T-helper 2 cell treated with Interferon-gamma antibody and Interleukin-4, amounts not matched to agents 100 ng/mL and 5 ng/mL, for 36 hours (primary cell): ENCODE data around the gene MRPL51. TPM values are rescaled to one million over a fixed set of nuclear protein-coding genes. Genes with fewer than 3 reads are reported as not detected.

Experiments used
- intact Hi-C: fragments of 100-400 bp; cut with micrococcal nuclease; formaldehyde crosslinking; loops from one replicate; pipeline ENCODE4 v1.15.1; 2023
- total RNA-seq: library from RNA; stranded (reverse); gene quantifications from 2 replicates; pipeline ENCODE4 v1.2.3, GENCODE V29; 2022

Gene MRPL51
- 234 and 248 TPM in 2 replicates for total RNA-seq

DNA sequence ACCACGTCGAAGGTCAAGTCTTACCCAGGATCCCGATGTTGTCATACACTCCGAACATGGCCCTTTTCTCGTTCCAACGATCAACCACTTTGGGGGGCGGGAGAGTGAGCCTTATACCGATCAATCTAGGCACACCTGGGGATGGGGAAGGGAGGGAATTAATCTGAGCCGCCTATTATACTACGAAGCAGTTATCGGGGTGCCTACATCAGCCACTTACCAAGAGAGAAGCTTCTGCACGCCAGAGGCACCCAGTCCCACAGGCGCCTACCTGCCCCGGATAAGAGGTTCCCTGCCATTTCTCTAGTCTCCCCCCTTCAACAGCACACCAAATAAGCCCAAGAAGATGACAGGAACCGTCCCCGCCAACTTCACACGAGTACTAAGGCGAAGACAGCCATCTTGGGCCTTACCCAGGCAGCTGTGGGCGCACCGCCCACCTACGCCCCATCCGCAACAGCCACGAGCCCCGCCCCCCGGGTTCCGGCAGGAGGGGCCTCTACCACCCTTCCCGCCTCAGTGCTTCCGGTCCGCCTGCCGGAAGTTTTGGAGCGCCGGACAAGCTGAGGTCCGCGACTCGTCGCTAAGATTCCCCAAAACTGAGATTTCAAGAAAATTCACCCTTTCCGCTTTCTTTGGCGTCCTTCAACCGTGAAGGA, at the start of gene MRPL51:
Gene MRPL51, minus strand, starts transcription at position 425 of the 659 bp plus-strand sequence. Its CDS starts 126 bp downstream, at position 299.
- intact Hi-C loops = loop anchor here (1.0 to 5.0 kb wide), 5 partner anchors 23 to 359 kb away; partner anchors contain the start of genes CDCA3, IFFO1, NOP2 and USP5

DNA sequence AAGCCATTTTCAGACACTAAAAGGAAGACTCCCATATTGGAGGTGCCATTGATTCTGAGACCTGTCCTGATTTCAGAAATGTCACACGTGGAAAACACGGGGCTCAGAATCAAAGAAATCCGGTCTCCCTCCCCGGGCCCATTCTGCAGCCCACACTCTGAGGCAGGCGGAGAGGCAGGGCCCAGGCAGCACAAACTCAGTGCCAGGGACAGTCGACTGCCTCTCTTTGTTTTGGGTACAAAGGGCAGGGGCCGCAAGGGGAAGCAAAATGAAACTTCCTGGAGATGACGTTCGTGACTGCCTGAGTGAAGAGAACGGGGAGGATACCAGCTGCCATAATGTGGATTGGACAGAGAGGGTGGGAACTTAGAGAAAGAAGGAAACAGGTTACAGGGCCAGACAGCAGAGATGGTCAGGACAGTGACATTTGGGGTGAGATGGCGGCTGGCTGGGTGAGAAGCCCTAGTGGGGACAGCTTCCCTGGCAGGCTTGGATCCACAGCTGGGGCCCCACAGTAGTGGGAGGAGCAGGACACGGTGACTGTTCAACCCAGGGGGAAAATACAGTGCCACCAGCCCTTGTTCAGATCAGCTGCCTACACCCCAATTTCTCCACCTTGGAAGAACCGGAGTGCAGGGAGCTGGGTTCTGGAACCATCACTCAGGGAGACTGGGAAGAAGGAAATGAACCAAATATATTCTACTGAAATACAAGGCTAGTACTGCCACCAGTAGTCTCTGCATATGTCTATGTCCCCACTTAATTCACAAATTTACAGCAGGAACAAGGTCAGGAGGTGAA, 49.3 kb upstream of the MRPL51 start:
- intact Hi-C loops = no loop called here

DNA sequence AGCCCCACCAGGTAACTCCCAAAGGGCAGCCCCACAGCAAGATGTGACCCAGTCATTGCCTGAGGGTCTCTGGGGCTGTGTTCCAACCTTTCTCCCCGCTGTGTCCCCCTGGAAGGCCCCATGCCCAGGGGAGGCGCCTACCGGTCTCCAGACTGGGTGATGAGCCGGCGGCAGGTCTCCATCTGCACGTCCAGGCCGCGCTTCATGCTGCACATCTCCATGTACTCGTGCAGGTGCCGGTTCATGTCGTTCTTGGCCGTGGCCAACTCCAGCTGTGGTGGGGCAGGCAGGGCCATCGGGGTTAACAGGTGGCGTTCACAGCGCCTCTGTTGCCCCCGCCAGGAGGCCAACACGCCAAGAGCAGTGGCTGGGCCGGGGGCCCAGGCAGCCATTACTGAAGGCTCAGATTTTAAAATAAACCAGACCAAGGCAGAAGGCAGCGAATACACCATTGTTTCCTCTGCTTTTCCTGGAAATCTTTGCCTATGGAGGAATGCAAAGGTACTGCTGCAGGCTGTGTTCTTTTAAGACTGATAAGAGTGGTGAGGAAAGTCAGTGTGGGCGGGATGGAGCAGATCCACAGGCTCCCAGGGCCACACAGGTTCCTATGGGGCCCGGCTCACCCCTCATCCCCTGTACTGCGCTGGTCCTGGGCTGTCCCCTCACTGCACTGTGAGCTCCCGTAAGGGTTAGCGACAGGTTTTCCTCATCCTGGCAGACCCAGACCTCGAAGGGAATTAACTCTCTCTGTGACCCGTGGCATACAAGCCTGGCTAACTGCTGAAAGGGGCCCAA, 48.5 kb upstream of the MRPL51 start:
- intact Hi-C loops = no loop called here

DNA sequence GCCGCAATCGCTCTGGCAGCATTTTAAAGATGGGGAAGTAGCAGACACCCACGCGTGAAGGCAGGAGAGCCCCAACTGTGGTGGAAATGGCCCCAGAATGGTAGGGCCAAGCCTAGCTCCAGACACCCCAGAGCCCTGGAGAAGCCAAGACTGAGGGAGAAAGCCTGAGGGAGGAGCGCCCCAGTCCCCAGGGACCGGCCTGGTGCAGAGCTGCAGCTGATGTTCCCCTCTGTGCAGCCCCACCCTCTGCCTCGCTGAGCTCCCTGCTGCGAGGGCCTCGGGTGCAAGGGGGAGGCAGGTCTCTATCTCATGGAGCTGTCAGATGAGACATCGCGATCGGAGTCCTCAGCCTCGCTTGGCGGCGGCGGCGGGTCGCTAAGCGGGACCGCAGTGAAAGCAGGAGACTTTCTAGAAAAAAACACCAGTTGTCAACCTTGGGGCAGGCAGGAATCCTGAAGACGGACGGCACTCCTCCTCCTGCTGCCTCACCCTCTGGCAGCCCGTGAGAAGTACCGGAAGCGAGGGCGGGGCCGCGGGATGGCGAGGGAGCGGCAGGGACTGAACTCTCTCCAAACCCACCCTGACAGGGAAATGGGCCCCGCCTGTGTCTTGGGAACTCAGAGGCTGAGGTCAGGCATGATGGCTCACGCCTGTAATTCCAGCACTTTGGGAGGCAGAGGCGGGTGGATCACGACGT, 47.3 kb upstream of the MRPL51 start:
- intact Hi-C loops = no loop called here

DNA sequence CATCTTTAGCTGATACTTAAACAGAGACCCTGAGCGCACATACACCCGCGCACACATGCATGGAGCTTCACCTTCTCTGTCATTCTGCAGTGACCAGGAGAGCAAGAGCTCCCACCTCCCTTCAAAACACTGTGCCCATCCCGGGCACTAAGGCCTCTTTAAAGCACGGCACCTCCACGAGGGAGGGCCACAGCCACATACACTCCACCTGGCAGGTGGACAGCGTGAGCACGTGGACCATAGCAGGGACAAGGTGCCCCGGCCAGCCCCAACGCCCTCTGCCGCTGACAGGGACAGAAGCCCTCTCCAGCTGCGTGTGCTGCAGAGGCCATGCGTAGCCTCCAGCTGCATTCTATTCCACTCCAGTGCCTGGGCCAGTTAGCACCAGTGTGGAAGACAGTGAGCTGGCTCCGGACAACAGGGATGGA, 46.7 kb upstream of the MRPL51 start:
- intact Hi-C loops = no loop called here

DNA sequence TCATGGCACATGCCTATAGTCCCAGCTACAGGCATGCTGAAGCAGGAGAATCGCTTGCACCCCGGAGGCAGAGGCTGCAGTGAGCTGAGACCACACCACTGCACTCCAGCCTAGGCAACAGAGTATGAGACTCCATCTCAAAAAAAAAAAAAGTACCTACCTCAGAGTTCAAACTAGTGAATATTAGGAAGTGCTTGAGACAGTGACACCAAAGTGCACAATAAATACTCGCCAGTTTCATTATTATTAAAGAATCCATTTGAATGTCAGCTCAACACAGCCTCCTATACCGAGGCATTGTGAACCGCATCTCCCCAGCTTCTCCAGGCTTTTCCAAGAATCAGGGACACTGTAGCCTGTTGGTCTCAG, 46.2 kb upstream of the MRPL51 start:
- intact Hi-C loops = no loop called here

DNA sequence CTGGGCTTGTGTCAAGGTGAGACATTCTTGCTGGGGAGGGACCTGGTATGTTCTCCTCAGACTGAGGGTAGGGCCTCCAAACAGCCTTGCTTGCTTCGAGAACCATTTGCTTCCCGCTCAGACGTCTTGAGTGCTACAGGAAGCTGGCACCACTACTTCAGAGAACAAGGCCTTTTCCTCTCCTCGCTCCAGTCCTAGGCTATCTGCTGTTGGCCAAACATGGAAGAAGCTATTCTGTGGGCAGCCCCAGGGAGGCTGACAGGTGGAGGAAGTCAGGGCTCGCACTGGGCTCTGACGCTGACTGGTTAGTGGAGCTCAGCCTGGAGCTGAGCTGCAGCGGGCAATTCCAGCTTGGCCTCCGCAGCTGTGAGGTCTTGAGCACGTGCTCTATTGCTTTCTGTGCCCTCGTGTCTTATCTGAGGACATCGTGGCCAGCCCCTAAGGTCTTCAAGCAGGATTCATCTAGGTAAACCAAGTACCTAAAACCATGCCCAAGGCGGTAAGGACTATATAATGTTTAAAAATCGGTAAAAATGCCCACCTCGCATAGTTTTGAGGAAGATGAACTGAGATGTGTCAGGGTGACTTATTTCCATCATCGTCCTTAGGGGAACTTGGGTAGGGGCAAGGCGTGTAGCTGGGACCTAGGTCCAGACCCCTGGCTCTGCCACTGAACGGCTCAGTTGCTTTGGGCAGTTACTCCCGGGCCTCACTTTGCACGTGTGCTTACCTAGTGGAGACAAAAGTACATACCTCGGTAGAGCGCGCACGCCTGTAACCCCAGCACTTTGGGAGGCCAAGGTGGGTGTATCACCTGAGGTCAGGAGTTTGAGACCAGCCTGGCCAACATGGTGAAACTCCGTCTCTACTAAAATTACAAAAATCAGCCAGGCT, 45.6 kb upstream of the MRPL51 start:
- intact Hi-C loops = loop anchor here (1.0 kb wide), 1 partner anchor 115 kb away; no protein-coding TSS in a partner anchor

DNA sequence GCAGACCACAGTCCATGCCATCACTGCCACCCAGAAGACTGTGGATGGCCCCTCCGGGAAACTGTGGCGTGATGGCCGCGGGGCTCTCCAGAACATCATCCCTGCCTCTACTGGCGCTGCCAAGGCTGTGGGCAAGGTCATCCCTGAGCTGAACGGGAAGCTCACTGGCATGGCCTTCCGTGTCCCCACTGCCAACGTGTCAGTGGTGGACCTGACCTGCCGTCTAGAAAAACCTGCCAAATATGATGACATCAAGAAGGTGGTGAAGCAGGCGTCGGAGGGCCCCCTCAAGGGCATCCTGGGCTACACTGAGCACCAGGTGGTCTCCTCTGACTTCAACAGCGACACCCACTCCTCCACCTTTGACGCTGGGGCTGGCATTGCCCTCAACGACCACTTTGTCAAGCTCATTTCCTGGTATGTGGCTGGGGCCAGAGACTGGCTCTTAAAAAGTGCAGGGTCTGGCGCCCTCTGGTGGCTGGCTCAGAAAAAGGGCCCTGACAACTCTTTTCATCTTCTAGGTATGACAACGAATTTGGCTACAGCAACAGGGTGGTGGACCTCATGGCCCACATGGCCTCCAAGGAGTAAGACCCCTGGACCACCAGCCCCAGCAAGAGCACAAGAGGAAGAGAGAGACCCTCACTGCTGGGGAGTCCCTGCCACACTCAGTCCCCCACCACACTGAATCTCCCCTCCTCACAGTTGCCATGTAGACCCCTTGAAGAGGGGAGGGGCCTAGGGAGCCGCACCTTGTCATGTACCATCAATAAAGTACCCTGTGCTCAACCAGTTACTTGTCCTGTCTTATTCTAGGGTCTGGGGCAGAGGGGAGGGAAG, 44.7 kb upstream of the MRPL51 start:
- intact Hi-C loops = loop anchor here (1.0 kb wide), 1 partner anchor 114 kb away; no protein-coding TSS in a partner anchor

DNA sequence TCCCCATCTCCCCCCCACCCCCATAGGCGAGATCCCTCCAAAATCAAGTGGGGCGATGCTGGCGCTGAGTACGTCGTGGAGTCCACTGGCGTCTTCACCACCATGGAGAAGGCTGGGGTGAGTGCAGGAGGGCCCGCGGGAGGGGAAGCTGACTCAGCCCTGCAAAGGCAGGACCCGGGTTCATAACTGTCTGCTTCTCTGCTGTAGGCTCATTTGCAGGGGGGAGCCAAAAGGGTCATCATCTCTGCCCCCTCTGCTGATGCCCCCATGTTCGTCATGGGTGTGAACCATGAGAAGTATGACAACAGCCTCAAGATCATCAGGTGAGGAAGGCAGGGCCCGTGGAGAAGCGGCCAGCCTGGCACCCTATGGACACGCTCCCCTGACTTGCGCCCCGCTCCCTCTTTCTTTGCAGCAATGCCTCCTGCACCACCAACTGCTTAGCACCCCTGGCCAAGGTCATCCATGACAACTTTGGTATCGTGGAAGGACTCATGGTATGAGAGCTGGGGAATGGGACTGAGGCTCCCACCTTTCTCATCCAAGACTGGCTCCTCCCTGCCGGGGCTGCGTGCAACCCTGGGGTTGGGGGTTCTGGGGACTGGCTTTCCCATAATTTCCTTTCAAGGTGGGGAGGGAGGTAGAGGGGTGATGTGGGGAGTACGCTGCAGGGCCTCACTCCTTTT, 44.0 kb upstream of the MRPL51 start:
- intact Hi-C loops = no loop called here

DNA sequence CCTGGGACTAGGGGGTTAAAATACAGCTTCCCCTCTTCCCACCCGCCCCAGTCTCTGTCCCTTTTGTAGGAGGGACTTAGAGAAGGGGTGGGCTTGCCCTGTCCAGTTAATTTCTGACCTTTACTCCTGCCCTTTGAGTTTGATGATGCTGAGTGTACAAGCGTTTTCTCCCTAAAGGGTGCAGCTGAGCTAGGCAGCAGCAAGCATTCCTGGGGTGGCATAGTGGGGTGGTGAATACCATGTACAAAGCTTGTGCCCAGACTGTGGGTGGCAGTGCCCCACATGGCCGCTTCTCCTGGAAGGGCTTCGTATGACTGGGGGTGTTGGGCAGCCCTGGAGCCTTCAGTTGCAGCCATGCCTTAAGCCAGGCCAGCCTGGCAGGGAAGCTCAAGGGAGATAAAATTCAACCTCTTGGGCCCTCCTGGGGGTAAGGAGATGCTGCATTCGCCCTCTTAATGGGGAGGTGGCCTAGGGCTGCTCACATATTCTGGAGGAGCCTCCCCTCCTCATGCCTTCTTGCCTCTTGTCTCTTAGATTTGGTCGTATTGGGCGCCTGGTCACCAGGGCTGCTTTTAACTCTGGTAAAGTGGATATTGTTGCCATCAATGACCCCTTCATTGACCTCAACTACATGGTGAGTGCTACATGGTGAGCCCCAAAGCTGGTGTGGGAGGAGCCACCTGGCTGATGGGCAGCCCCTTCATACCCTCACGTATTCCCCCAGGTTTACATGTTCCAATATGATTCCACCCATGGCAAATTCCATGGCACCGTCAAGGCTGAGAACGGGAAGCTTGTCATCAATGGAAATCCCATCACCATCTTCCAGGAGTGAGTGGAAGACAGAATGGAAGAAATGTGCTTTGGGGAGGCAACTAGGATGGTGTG, 43.1 kb upstream of the MRPL51 start:
- intact Hi-C loops = loop anchor here (1.0 to 2.0 kb wide), 5 partner anchors 20 to 199 kb away; partner anchors contain the start of genes CHD4 and IFFO1

DNA sequence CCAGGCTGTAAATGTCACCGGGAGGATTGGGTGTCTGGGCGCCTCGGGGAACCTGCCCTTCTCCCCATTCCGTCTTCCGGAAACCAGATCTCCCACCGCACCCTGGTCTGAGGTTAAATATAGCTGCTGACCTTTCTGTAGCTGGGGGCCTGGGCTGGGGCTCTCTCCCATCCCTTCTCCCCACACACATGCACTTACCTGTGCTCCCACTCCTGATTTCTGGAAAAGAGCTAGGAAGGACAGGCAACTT, 42.6 kb upstream of the MRPL51 start:
- intact Hi-C loops = loop anchor here (1.0 to 2.0 kb wide), 5 partner anchors 21 to 199 kb away; partner anchors contain the start of genes CHD4 and IFFO1

DNA sequence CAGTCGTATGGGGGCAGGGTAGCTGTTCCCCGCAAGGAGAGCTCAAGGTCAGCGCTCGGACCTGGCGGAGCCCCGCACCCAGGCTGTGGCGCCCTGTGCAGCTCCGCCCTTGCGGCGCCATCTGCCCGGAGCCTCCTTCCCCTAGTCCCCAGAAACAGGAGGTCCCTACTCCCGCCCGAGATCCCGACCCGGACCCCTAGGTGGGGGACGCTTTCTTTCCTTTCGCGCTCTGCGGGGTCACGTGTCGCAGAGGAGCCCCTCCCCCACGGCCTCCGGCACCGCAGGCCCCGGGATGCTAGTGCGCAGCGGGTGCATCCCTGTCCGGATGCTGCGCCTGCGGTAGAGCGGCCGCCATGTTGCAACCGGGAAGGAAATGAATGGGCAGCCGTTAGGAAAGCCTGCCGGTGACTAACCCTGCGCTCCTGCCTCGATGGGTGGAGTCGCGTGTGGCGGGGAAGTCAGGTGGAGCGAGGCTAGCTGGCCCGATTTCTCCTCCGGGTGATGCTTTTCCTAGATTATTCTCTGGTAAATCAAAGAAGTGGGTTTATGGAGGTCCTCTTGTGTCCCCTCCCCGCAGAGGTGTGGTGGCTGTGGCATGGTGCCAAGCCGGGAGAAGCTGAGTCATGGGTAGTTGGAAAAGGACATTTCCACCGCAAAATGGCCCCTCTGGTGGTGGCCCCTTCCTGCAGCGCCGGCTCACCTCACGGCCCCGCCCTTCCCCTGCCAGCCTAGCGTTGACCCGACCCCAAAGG, 42.1 kb upstream of the MRPL51 start:
- intact Hi-C loops = loop anchor here (1.0 to 5.0 kb wide), 10 partner anchors 21 to 317 kb away; partner anchors contain the start of genes CHD4, IFFO1, ING4 and NCAPD2

DNA sequence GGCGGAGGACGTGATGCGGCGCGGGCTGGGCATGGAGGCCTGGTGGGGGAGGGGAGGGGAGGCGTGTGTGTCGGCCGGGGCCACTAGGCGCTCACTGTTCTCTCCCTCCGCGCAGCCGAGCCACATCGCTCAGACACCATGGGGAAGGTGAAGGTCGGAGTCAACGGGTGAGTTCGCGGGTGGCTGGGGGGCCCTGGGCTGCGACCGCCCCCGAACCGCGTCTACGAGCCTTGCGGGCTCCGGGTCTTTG, 41.6 kb upstream of the MRPL51 start:
- intact Hi-C loops = loop anchor here (1.0 to 5.0 kb wide), 9 partner anchors 40 to 318 kb away; partner anchors contain the start of genes CHD4, ING4, NCAPD2 and USP5

DNA sequence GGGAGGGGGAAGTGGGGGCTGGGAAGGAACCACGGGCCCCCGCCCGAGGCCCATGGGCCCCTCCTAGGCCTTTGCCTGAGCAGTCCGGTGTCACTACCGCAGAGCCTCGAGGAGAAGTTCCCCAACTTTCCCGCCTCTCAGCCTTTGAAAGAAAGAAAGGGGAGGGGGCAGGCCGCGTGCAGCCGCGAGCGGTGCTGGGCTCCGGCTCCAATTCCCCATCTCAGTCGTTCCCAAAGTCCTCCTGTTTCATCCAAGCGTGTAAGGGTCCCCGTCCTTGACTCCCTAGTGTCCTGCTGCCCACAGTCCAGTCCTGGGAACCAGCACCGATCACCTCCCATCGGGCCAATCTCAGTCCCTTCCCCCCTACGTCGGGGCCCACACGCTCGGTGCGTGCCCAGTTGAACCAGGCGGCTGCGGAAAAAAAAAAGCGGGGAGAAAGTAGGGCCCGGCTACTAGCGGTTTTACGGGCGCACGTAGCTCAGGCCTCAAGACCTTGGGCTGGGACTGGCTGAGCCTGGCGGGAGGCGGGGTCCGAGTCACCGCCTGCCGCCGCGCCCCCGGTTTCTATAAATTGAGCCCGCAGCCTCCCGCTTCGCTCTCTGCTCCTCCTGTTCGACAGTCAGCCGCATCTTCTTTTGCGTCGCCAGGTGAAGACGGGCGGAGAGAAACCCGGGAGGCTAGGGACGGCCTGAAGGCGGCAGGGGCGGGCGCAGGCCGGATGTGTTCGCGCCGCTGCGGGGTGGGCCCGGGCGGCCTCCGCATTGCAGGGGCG, 41.0 kb upstream of the MRPL51 start, which contains the start of gene GAPDH:
Gene GAPDH, plus strand, starts transcription at position 595 of the 772 bp plus-strand sequence. CDS start 316 bp downstream, outside the sequence.
- intact Hi-C loops = loop anchor here (1.0 to 5.0 kb wide), 9 partner anchors 40 to 318 kb away; partner anchors contain the start of genes CHD4, ING4, NCAPD2 and USP5

DNA sequence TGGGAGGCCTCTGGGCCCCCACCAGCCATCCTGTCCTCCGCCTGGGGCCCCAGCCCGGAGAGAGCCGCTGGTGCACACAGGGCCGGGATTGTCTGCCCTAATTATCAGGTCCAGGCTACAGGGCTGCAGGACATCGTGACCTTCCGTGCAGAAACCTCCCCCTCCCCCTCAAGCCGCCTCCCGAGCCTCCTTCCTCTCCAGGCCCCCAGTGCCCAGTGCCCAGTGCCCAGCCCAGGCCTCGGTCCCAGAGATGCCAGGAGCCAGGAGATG, 40.5 kb upstream of the MRPL51 start:
- intact Hi-C loops = loop anchor here (5.0 kb wide), 1 partner anchor 129 kb away; the partner anchor contains the start of gene ING4
